Putamen (tissue), 1 donor: Measurements from ENCODE around the gene KEAP1.

Experiments used
- DNase-seq: peaks from one replicate; pipeline ENCODE4 v3.0.0-alpha.2; 2016; ENCODE audit warnings: low spot score

The KEAP1 gene

GRCh38 chr19:10449037-10449436, 54.1 kb downstream of the KEAP1 start:
- no peak for DNase-seq

DNA sequence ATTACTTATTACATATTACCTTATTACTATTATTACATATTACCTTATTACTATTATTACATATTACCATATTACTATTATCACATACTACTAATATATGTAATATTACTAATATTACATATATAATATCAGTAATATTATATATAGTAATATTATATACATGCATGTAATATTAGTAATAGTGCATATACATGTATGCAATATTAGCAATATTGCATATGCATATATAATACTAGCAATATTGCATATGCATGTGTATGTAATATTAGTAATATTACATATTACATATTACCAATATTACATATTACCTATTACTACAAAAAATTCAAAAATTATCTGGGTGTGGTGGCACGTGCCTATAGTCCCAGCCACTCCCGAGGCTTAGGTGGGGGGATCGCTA, 60.5 kb downstream of the KEAP1 start:
- no peak for DNase-seq

- no peak for DNase-seq
These were observed 63.6 kb downstream of the KEAP1 start for GRCh38 chr19:10439588-10439987.
